BE2C (cell line): Measurements from ENCODE around the gene TTC38.

Source experiments
- DNase-seq: peaks from one replicate; pipeline ENCODE4 v3.0.0-alpha.2; 2020
- H3K27me3 ChIP-seq: fragments of 250-450 bp; sonication (Bioruptor Pico); 2 replicates; pipeline ENCODE4 v1.5.1; 2020; ENCODE audit warnings: mild to moderate bottlenecking
- H3K36me3 ChIP-seq: fragments of 250-450 bp; sonication (Bioruptor Pico); 2 replicates; pipeline ENCODE4 v1.5.1; 2020; ENCODE audit warnings: mild to moderate bottlenecking
- H3K4me1 ChIP-seq: fragments of 250-450 bp; sonication (Bioruptor Pico); 2 replicates; pipeline ENCODE4 v1.5.1; 2020
- H3K4me3 ChIP-seq: 2 replicates; pipeline ENCODE4 v1.5.1; 2011; ENCODE audit warnings: low read depth, low read length
- H3K9me3 ChIP-seq: fragments of 250-450 bp; sonication (Bioruptor Pico); 2 replicates; pipeline ENCODE4 v1.5.1; 2020
- CTCF ChIP-seq: IDR thresholded peaks from 2 replicates; pipeline ENCODE4 v1.5.1; 2012; ENCODE audit warnings: mild to moderate bottlenecking, low read depth, low read length

The TTC38 gene

DNA sequence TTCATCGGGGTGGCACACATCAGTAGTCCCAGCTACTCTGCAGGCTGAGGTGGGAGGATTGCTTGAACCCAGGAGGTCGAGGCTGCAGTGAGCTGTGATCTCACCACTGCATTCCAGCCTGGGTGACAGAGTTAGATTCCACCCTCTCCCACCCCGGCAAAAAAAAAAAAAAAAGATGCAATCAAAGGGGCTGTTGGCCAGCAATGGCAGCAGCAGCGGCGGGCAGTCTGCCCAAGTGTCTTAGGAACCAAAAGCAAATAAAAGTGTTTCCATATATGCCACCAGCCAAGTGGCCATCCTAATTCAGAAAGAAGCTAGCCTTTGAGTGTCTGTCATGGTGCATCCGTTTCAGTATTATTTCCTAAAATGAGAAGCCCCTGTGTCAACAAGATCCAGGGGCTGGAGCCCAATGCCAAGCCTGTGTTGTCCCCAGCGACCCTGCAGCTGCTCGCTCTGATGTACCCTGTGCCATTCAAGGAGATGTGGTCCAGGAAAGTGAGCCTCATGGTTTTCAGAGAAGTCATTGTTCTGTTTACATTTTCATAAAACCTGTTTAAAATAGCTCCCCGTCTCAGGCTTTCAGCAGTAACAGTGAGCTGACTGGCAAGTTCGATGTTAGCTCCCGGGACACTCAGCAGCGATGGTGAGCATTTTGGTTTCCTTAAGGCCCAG lies 30.2 kb upstream of the TTC38 start:
- no peaks in the 10 kb centered on the region for H3K9me3 ChIP-seq
- DNase-seq: no peak
- H3K4me3 ChIP-seq: no peak overlapping the region
- no peaks in the 10 kb centered on the region for H3K27me3 ChIP-seq
- peaks cover 20% of the 10 kb centered on the region for H3K4me1 ChIP-seq
- no peak for TF ChIP-seq CTCF
- no peaks in the 10 kb centered on the region; the same call in 1 of the 2 replicates for H3K36me3 ChIP-seq

DNA sequence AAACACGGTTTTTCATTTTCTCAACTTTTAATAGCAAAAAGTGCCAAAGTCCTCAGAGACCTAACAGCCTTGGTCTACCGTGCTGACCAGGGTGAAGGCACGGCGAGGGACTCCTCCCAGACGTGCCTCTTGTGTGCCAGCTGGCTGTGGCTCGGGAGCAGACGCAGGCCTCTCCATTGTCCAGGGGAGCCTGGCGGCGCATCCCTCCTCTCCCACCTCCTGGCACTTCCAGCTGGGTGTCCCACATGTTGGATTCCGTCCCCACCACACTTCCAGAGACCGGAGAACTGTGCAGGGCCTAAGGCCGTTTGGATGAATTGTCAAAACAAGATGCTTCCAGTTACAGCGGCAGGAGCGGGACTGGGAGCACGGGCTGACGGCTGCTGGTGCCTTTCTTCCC lies 29.3 kb upstream of the TTC38 start:
- no peaks in the 10 kb centered on the region for H3K9me3 ChIP-seq
- no peak for TF ChIP-seq CTCF
- H3K4me3 ChIP-seq: no peak overlapping the region
- no peak for DNase-seq
- peaks cover 15% of the 10 kb centered on the region for H3K4me1 ChIP-seq
- H3K27me3 ChIP-seq: no peaks in the 10 kb centered on the region
- no peaks in the 10 kb centered on the region; the same call in 1 of the 2 replicates for H3K36me3 ChIP-seq

DNA sequence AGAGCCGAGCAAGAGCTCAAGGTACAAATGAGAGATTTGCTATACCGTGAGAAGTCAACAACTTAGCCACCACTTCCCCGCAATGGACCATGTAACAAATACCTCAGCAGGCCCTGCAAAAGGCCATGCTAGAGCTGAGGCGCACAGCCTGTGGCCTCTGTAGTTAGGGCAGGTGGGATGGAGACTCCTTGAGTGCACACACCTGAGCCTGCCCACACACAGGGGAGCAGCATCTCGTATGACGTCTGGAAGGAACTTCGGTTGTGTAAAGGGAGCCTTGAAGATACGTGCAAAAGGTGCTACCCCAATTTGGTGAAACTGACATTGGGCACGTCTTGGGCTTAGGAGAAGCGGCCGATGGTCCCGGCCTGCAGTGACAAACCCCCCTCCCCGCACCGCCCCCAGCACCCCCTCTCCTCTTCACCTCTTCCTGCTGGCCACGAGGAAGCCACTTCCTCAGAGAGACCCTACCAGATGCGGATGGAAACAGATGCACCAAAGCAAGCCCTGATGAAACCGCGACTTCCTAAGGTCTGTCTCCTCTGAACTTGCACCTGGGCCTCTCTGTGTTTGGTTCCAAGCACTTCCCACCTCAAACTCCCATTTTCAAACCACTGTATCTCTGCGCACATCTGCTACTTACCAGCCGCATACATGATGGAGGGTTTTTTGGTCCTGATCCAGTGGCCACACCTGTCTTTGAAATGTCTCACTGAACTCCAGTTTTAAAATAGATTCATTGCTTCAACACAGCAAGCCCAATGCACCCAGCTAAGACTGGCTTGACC lies 28.4 kb upstream of the TTC38 start:
- no peaks in the 10 kb centered on the region for H3K27me3 ChIP-seq
- H3K9me3 ChIP-seq: no peaks in the 10 kb centered on the region
- TF ChIP-seq CTCF: no peak
- H3K36me3 ChIP-seq: peaks cover 2% of the 10 kb centered on the region; the same call in 1 of the 2 replicates
- H3K4me1 ChIP-seq: peaks cover 15% of the 10 kb centered on the region
- H3K4me3 ChIP-seq: no peak overlapping the region
- DNase-seq: no peak

- Histone ChIP-seq H3K4me3 (no peak overlapping the region), H3K36me3 (peaks cover 2% of the 10 kb centered on the region; the same call in 1 of the 2 replicates), H3K9me3 (no peaks in the 10 kb centered on the region), H3K4me1 (peaks cover 15% of the 10 kb centered on the region), H3K27me3 (no peaks in the 10 kb centered on the region)
- no peak for DNase-seq
- TF ChIP-seq CTCF: no peak
These were observed 27.7 kb upstream of the TTC38 start for GRCh38 chr22:46240073-46240472.

- H3K4me1 ChIP-seq: peaks cover 20% of the 10 kb centered on the region
- TF ChIP-seq CTCF: no peak
- H3K9me3 ChIP-seq: no peaks in the 10 kb centered on the region
- H3K36me3 ChIP-seq: peaks cover 2% of the 10 kb centered on the region; the same call in 1 of the 2 replicates
- no peak overlapping the region for H3K4me3 ChIP-seq
- DNase-seq: no peak
- H3K27me3 ChIP-seq: no peaks in the 10 kb centered on the region
These were observed 27.3 kb upstream of the TTC38 start for GRCh38 chr22:46240506-46240905.

- Histone ChIP-seq H3K4me3 (no peak overlapping the region), H3K9me3 (no peaks in the 10 kb centered on the region), H3K27me3 (no peaks in the 10 kb centered on the region), H3K36me3 (peaks cover 2% of the 10 kb centered on the region; the same call in 1 of the 2 replicates), H3K4me1 (peaks cover 23% of the 10 kb centered on the region)
- no peak for DNase-seq
- TF ChIP-seq CTCF: no peak
These were observed 26.9 kb upstream of the TTC38 start for GRCh38 chr22:46240907-46241306.
